ENCODE data around the gene CEMIP.

Gene CEMIP

DNA sequence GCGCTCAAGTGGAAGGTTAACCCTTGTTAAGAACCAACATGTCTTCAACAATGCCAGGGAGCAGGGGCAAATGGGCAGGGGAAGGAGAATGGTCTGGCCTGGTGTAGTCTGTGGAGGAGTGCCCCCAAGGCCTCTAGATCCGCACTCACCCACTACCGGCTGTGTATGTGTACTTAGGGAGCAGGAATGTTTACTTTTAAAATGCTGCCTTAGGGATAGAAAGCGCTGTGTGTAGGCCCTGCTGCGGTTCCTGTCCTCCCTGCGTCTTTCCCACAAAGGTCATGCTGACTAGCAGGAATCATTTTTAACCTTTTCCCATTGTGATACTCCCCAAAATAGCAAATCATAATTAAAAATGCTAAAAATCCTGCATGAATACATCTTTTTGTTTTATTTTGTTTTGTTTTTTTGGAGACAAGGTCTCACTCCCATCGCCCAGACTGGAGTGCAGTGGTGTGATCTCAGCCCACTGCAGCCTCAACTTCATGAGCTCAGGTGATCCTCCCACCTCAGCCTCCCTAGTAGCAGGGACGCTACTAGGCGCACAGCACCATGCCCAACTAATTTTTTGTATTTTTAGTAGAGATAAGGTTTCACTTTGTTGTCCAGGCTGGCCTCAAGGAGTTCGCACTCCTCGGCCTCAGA lies 35.9 kb upstream of the CEMIP start:
- H3K4me1 ChIP-seq (ENCODE audit: insufficient read depth, low read length, poor library complexity, severe bottlenecking) = no peaks in the 10 kb centered on the region
- H3F3A ChIP-seq (ENCODE audit: low read depth) = no peaks in the 10 kb centered on the region
- H3K9ac ChIP-seq (ENCODE audit: low read depth, low read length, poor library complexity, severe bottlenecking) = no peak overlapping the region
- no peak overlapping the region for H2AFZ ChIP-seq (ENCODE audit: low read length)
- H3K9me3 ChIP-seq (ENCODE audit: insufficient read depth, low read depth, low read length) = no peaks in the 10 kb centered on the region
- no peak overlapping the region for H3K4me2 ChIP-seq (ENCODE audit: low read depth, low read length, poor library complexity, severe bottlenecking)
- no peaks in the 10 kb centered on the region for H3K9me2 ChIP-seq (replicated peaks; ENCODE audit: low read depth, low read length)
- no peaks in the 10 kb centered on the region for H3K36me3 ChIP-seq (ENCODE audit: insufficient read depth, low read length)
- no peak for TF ChIP-seq EZH2phosphoT487 (IDR thresholded peaks at IDR 0.05; ENCODE audit: borderline replicate concordance)
- no peak for TF ChIP-seq CTCF (conservative IDR thresholded peaks at IDR 0.05; ENCODE audit: low read length)
- H3K4me3 ChIP-seq (ENCODE audit: low read length, poor library complexity, severe bottlenecking) = no peak overlapping the region
- no peaks in the 10 kb centered on the region for H4K20me1 ChIP-seq (ENCODE audit: insufficient read depth, low read length, poor library complexity, severe bottlenecking)
- no peaks in the 10 kb centered on the region for H3K79me2 ChIP-seq (ENCODE audit: insufficient read depth, low read length)
- no peaks in the 10 kb centered on the region for H3K27me3 ChIP-seq (ENCODE audit: insufficient read depth, low read length, poor library complexity, severe bottlenecking)

GRCh38 chr15:80744415-80744814 lies 34.8 kb upstream of the CEMIP start:
- H3K79me2 ChIP-seq (ENCODE audit: insufficient read depth, low read length) = no peaks in the 10 kb centered on the region
- H4K20me1 ChIP-seq (ENCODE audit: insufficient read depth, low read length, poor library complexity, severe bottlenecking) = no peaks in the 10 kb centered on the region
- no peak overlapping the region for H3K4me3 ChIP-seq (ENCODE audit: low read length, poor library complexity, severe bottlenecking)
- H3K9ac ChIP-seq (ENCODE audit: low read depth, low read length, poor library complexity, severe bottlenecking) = no peak overlapping the region
- H3K9me2 ChIP-seq (replicated peaks; ENCODE audit: low read depth, low read length) = no peaks in the 10 kb centered on the region
- TF ChIP-seq CTCF (conservative IDR thresholded peaks at IDR 0.05; ENCODE audit: low read length) (no peak), EZH2phosphoT487 (IDR thresholded peaks at IDR 0.05; ENCODE audit: borderline replicate concordance) (no peak)
- H3K4me1 ChIP-seq (ENCODE audit: insufficient read depth, low read length, poor library complexity, severe bottlenecking) = no peaks in the 10 kb centered on the region
- no peaks in the 10 kb centered on the region for H3K27me3 ChIP-seq (ENCODE audit: insufficient read depth, low read length, poor library complexity, severe bottlenecking)
- no peaks in the 10 kb centered on the region for H3K9me3 ChIP-seq (ENCODE audit: insufficient read depth, low read depth, low read length)
- H3K36me3 ChIP-seq (ENCODE audit: insufficient read depth, low read length) = no peaks in the 10 kb centered on the region
- H3F3A ChIP-seq (ENCODE audit: low read depth) = no peaks in the 10 kb centered on the region
- H3K4me2 ChIP-seq (ENCODE audit: low read depth, low read length, poor library complexity, severe bottlenecking) = no peak overlapping the region
- H2AFZ ChIP-seq (ENCODE audit: low read length) = no peak overlapping the region

DNA sequence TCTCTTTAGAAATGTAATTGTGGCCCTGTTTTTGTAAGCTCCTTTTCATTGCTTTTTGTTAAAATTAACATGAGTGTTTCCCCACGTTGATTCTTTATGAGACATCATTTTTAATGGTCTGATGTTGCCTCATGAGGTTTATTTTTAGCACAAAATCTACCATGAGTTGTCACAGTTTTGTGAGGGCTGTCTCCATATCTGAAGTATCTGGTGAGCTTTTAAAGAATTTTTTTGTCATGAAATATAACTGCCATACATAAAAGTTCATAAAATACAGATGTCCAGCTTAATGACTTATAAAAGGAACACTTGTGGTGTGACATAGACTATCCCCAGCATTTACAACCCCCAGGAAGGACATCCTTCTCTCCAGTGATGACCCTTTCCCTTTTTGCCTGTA lies 34.3 kb upstream of the CEMIP start:
- Histone ChIP-seq H2AFZ (ENCODE audit: low read length) (no peak overlapping the region), H3K4me2 (ENCODE audit: low read depth, low read length, poor library complexity, severe bottlenecking) (no peak overlapping the region), H3K9ac (ENCODE audit: low read depth, low read length, poor library complexity, severe bottlenecking) (no peak overlapping the region), H3K79me2 (ENCODE audit: insufficient read depth, low read length) (no peaks in the 10 kb centered on the region), H3K27me3 (ENCODE audit: insufficient read depth, low read length, poor library complexity, severe bottlenecking) (no peaks in the 10 kb centered on the region), H3K9me2 (replicated peaks; ENCODE audit: low read depth, low read length) (no peaks in the 10 kb centered on the region), H3K4me3 (ENCODE audit: low read length, poor library complexity, severe bottlenecking) (no peak overlapping the region), H3K9me3 (ENCODE audit: insufficient read depth, low read depth, low read length) (no peaks in the 10 kb centered on the region), H3K36me3 (ENCODE audit: insufficient read depth, low read length) (no peaks in the 10 kb centered on the region), H3K4me1 (ENCODE audit: insufficient read depth, low read length, poor library complexity, severe bottlenecking) (no peaks in the 10 kb centered on the region), H4K20me1 (ENCODE audit: insufficient read depth, low read length, poor library complexity, severe bottlenecking) (no peaks in the 10 kb centered on the region), H3F3A (ENCODE audit: low read depth) (no peaks in the 10 kb centered on the region)
- TF ChIP-seq CTCF (conservative IDR thresholded peaks at IDR 0.05; ENCODE audit: low read length) = no peak
- TF ChIP-seq EZH2phosphoT487 (IDR thresholded peaks at IDR 0.05; ENCODE audit: borderline replicate concordance) = no peak

All from Loucy (cell line).